Mesothelial cell of epicardium (in vitro differentiated cells): ENCODE results near the gene CADM1. TPM values are rescaled to one million over a fixed set of nuclear protein-coding genes. Genes with fewer than 3 reads are reported as not detected.
A peak's percentile ranks its signal among the peaks of the same experiment; 100 is the strongest.

Experiments
- DNase-seq, 2 experiments: peaks; one replicate each; pipeline ENCODE4 v3.0.0; 2021; ENCODE audit warnings: low spot score in 2 of 2; ENCODE audit not compliant: unreplicated experiment in 2 of 2
- H3K27ac Mint-ChIP-seq: 2 replicates; pipeline ENCODE4 v1.8.0; 2021; ENCODE audit warnings: mixed read lengths
- H3K27me3 Mint-ChIP-seq: 2 replicates; pipeline ENCODE4 v1.8.0; 2021; ENCODE audit warnings: low read depth, mixed read lengths
- H3K36me3 Mint-ChIP-seq: 2 replicates; pipeline ENCODE4 v1.8.0; 2021; ENCODE audit warnings: mixed read lengths
- H3K4me1 Mint-ChIP-seq: 2 replicates; pipeline ENCODE4 v1.8.0; 2021; ENCODE audit warnings: mixed read lengths
- H3K4me3 Mint-ChIP-seq: 2 replicates; pipeline ENCODE4 v1.8.0; 2021; ENCODE audit warnings: mild to moderate bottlenecking, moderate library complexity, mixed read lengths
- H3K9me3 Mint-ChIP-seq: 2 replicates; pipeline ENCODE4 v1.8.0; 2021; ENCODE audit warnings: mixed read lengths
- CTCF ChIP-seq: fragments of 200-600 bp; sonication (generic); IDR thresholded peaks from one replicate; pipeline ENCODE4 v1.5.0; 2021; ENCODE audit warnings: antibody characterized with exemption; ENCODE audit not compliant: unreplicated experiment
- total RNA-seq: library from RNA; stranded (reverse); gene quantifications from 3 replicates; pipeline ENCODE4 v1.2.1, GENCODE V29; 2021

Gene CADM1
- total RNA-seq, 1 donor from 2014 or later = 60.9 TPM

GRCh38 chr11:115133475-115134209 is 370.6 kb downstream of the CADM1 start:
- no peak overlapping the region for H3K27ac Mint-ChIP-seq
- H3K4me3 Mint-ChIP-seq = no peak overlapping the region
- no peak for TF ChIP-seq CTCF
- H3K27me3 Mint-ChIP-seq = peaks cover 2% of the 10 kb centered on the region
- no peaks in the 10 kb centered on the region for H3K36me3 Mint-ChIP-seq
- H3K9me3 Mint-ChIP-seq = no peaks in the 10 kb centered on the region
- H3K4me1 Mint-ChIP-seq = peaks cover 20% of the 10 kb centered on the region
- DNase-seq = no peak

- H3K4me3 Mint-ChIP-seq = no peak overlapping the region
- H3K27ac Mint-ChIP-seq = no peak overlapping the region
- DNase-seq = no peak
- H3K36me3 Mint-ChIP-seq = no peaks in the 10 kb centered on the region
- no peaks in the 10 kb centered on the region for H3K9me3 Mint-ChIP-seq
- no peak for TF ChIP-seq CTCF
- peaks cover 20% of the 10 kb centered on the region for H3K4me1 Mint-ChIP-seq
- H3K27me3 Mint-ChIP-seq = no peaks in the 10 kb centered on the region
These were observed 371.6 kb downstream of the CADM1 start for GRCh38 chr11:115132436-115133228.

- TF ChIP-seq CTCF = no peak
- Mint-ChIP-seq H3K27me3 (no peaks in the 10 kb centered on the region), H3K27ac (peak overlapping the region; percentile 87), H3K9me3 (peaks cover 7% of the 10 kb centered on the region), H3K36me3 (no peaks in the 10 kb centered on the region), H3K4me3 (peak overlapping the region; percentile 18), H3K4me1 (peaks cover 20% of the 10 kb centered on the region)
- DNase-seq = no peak
These were observed 374.5 kb downstream of the CADM1 start for GRCh38 chr11:115129473-115130289.

- Mint-ChIP-seq H3K4me1 (peaks cover 20% of the 10 kb centered on the region), H3K27ac (no peak overlapping the region), H3K27me3 (no peaks in the 10 kb centered on the region), H3K9me3 (peaks cover 7% of the 10 kb centered on the region), H3K36me3 (no peaks in the 10 kb centered on the region), H3K4me3 (no peak overlapping the region)
- TF ChIP-seq CTCF = no peak
- no peak for DNase-seq
These were observed 376.0 kb downstream of the CADM1 start for GRCh38 chr11:115128226-115128625.

GRCh38 chr11:115127790-115128189 is 376.4 kb downstream of the CADM1 start:
- peaks cover 7% of the 10 kb centered on the region for H3K9me3 Mint-ChIP-seq
- H3K27me3 Mint-ChIP-seq = no peaks in the 10 kb centered on the region
- no peak overlapping the region for H3K4me3 Mint-ChIP-seq
- H3K4me1 Mint-ChIP-seq = peaks cover 20% of the 10 kb centered on the region
- no peak for TF ChIP-seq CTCF
- no peak overlapping the region for H3K27ac Mint-ChIP-seq
- H3K36me3 Mint-ChIP-seq = no peaks in the 10 kb centered on the region
- DNase-seq = no peak
